ENCODE data around the gene ABCF2.

Gene ABCF2

DNA sequence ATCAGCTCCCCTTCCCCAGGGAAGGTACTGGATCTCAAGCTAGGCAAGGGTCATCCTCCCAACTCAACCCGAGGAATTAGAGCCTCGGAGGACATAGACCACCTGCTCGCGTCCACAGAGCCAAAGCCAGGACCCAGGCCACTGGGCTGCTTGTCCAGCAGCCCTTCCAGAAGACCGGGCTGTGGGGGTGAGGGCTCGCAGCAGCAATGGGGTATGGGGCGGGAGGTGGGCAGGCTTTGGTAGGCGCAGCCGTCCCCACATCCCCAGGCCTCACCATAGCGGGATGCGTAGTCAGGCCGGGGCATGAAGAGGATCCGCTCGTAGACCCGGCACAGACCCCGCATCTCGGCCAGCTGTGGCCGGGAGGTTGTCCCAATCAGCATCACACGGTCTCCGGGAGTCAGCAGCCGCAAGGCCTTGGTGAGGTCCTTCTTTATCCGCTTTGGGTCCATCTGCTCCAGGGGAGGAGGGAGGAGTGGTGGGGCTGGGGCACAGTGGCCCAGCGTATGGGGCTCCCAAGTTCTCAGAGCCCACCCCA lies 34.9 kb downstream of the ABCF2 start:
- DNase-seq, result no peak

- DNase-seq, result no peak
Measured at GRCh38 chr7:151191544-151191943, 35.5 kb downstream of the ABCF2 start.

DNA sequence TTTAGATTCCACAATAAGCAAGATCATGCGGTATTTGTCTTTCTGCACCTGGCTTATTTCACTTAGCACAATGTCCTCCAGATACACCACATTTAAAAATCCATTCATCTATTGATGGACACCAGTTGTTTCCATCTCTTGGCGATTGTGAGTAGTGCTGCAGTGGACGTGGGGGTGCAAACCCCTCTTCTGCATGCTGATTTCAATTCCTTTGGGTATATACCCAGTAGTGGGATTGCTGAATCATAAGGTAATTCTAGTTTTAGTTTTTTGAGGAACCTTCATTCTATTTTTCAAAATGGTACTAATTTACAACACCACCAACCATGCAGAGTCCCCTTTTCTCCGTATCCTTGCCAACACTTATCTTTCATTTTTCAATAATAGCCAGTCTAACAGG lies 38.0 kb downstream of the ABCF2 start:
- DNase-seq, result no peak

DNA sequence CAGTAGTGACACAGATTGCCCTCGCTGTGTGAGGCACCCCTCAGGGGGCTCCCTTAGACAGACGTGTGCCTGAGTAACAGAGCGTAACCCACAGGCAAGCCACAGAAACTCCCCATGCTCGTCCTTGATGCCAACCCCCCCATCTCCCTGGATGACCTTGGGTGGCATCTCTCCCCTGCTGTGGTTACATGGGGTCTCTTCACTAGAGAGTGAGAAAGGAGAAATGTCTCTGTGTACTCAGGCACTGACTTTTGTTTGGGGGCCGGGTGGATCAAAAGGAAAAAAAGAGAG lies 38.8 kb downstream of the ABCF2 start:
- no peak for DNase-seq

DNA sequence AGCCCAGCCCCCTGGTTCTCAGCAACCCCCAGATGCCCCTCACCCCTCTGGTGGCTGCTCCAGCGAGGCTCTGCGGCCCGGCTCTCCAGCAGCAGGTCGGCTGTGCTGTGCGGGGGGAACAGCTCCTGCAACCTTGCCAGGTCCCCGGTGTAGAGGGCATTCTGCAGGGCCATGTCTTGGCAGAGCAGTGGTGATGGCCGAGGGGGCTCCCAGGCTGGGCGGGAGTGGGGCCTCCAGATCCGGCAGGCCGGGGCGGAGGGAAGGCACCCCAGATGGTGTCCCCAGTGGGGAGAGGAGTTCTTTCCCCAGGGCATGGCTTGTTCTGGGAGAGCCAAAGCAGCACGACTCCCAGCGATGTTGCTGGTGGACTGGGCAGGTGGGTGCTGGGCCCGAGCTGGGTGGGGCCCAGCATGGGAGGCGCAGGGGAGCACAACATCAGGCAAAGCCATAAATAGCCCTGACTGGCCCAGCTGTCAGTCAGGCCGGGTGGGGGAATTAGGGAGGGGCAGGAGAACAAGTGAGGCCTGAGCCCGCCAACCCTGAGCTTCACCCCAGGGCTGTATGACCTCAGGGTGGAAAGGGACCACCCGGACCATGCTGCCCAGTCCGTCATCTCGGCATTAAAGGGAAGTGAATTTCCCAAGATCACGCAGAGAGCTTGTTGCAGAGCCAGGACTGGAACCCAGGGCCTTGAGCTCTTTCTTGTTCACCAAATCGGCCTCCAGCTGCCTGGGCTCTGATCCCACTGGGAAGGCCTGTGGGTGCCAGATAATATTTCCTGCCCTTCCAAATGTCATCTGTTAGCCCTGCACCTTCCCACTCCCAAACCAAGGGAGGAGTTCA lies 39.4 kb downstream of the ABCF2 start:
- no peak for DNase-seq

DNA sequence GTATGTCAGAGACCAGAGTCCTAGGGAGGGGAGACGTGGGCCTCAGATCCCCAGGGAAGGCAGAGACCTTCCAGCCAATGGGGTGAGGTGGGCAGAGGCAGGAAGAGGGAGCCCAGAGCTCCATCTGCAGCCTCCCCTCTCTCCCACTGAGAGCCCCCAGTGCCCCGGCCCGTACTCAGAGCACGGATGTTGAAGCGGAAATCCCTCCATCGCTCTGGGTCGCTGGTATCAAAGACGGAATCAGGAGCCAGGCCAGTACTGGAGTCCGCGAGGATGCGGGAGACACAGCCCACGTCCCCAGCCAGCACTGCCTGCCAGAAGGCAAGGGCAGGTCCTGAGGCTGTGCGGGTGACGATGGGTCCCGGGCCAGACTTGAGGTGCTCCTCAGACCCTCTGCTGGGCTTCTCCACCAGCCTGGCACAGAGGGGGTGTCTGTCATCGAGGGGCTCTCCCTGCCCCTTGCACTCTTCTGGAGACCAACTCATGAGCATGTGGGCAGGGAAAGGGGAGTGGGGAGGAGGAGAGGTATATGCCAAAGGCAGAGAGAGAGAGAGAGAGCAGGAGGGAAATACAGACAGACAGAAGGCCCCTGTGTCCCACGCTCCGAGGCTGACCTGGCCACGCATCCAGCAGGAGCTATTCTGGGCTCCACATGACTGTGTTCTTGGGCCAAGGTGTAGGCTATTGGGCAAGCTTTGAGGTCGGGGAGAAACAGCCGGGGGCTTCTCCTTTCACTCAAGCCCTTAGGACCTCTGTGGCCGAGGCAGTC lies 40.2 kb downstream of the ABCF2 start, which contains the start of gene ASB10:
Gene ASB10, minus strand, starts transcription at position 611 of the 769 bp plus-strand sequence. Its CDS starts 120 bp downstream, at position 491.
- DNase-seq, result no peak

DNA sequence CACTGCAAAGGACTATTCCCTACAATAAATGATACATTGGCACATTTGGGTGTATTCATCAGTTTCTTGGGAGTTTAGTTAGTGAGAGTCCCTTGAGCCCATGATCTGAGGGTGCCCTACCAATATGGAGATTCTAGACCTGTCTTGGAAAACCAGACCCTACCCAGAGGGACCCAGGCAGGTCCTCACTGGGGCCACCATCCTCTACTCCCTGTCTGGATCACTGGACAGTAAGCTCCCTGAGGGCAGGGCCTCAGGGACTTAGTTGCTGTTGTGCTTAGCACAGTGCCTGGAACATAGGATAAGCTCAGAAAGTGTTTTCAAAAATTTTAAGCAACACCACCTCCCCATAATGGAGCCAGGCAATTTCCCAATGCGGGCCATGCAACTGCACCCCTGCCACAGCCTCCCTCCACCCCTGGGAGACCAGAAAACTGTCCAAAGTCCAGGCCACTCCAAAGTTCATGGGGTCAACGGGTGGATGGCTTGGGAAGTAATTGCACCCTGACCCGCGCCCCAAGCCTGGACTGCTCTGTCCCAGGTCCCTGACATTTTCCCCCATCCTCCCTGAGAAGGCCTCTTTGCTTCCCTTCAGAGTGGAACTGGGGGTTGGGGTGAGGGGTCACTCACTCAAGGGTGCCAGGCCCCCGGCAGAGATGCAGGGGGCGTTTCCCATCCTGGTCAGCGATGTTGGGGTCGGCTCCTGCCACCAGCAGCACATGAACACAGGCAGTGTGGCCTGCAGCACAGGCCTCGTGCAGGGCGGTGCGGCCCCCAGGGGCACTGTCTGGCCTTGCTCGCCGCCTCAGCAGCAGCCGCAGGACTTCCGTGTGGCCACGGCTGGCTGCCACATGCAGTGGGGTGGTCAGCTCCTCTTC lies 41.0 kb downstream of the ABCF2 start:
- no peak for DNase-seq

GRCh38 chr7:151181011-151181431 lies 46.0 kb downstream of the ABCF2 start:
- DNase-seq, result no peak

- no peak for DNase-seq
Measured at GRCh38 chr7:151179946-151180345, 47.1 kb downstream of the ABCF2 start.

DNA sequence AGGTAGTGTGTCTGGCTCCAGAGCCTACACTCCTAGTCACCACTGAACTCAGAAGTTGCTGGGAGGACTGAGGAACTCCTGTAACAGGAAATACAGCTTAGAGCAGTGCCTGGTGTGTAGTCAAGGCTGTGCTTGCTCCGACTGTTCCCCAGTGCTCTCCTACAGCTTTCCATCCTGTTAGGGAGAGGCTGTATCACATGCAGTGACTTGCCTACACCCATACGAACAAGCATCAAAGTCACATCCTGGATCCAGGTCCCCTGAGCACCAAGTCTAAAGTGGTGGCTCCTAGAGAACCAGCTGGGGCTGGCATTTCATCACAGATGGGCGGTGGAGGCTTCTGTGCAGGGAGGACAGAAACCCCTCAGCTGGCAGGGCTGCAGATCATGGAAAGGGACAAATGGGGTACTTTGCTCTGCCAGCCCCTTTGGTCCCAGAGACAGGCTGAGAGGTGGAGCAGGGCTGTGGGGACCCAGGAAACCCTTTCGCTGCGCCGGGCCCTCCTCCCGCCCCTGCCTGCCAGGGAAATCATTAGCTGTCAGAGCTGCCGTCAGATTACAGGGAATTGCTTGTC lies 47.6 kb downstream of the ABCF2 start:
- no peak for DNase-seq

- DNase-seq, result no peak
Measured at GRCh38 chr7:151178831-151179230, 48.2 kb downstream of the ABCF2 start.

- DNase-seq, result no peak
Measured at GRCh38 chr7:151178236-151178635, 48.8 kb downstream of the ABCF2 start.

DNA sequence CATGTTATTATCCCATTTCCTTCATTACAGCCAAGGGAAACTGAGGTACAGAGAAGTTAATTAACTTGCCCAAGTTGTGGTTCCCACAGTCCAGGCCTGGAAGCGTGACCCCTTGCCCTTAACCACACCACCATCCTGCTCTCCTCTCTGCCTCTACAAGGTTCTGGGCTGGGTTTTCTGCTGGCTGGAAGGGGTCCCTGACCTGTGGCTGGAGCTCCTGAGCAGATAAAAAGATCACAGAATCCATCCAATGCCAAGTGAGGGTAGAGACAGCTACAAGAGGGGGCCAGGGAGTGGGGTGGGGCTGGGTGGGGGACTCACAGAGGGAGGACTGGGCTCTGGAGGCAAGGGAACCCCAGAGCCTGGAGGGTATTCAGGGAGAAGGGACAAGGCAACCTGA lies 49.7 kb downstream of the ABCF2 start:
- DNase-seq, result no peak

GRCh38 chr7:151176401-151176800 lies 50.6 kb downstream of the ABCF2 start:
- DNase-seq, result no peak

- DNase-seq, result no peak
Measured at GRCh38 chr7:151175793-151176311, 51.2 kb downstream of the ABCF2 start.

DNA sequence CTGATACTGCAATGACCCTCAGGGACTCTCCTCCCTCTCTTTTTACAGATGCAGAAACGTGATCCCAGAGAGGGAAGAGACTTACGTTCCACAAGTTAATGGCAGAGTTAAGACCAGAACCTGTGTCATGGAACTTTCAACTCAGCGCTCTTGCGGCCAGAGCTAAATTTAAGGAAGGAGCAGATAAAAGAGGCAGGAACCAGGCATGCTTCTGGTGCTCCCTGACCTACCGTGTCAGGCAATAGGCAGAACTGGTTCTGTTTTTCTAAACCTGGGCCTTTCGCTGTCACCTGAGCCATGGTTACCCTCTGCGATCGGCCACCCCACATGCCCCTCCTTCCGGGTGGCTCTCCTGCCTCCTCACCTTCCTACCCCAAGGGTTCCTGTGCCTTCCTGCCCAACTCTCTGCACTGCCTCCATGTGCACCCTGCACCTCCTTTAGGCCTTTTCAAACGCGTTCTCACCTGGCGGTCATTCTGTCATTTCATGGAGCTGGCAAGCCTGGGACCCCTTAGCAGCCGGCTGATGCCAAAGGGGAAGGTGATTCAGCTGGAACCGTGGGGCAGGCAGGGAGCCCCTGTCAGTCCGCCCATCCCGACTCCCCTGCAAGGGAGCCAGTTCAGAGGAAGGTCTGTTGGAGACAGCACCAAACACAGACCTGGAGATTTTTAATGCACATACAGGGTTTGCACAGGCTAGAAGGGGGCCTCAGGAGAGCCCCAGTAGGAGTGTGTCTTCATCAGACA lies 51.8 kb downstream of the ABCF2 start:
- no peak for DNase-seq

GRCh38 chr7:151174246-151175046 lies 52.6 kb downstream of the ABCF2 start:
- peak; percentile 12 for DNase-seq

DNA sequence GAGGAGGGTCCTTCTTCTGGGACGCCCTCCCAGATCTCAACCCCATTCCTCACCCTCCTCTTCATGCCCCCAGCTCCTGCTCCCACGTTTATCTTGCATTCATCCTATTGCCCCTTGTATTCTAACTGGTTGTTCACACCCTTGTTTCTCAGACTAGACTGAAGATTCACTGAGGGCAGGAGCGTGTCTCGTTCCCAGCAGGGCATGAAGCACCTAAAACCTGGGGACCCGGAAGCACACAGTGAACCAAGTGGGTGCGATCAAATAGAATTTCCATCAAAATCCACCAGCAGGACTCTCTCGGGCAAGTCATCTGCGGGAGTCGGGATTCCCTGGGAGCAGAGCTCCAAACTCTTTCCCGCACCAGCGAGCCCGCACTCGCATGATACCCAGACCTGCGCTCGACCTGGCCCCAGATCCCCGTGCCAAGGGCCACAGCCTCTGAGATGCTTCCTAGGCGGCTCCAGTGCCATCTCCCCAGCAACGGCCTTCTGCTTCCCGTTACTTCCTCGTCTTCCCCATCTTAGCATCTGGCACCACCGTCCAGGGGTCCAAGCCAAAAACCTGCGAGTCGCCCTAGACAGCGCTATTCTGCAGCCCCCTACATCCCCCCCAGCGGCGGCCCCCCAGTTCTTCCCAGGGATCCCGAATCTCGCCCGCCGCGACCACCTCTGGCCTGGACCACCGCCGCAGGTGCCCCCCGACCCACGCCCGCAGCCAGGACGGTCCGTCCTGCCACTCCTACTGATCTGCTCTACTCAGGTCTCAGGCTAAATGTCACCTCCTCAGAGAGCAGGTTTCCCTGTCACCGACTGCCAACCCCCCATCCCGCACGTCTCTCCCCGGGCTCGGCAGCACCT lies 53.4 kb downstream of the ABCF2 start:
- DNase-seq, result no peak

DNA sequence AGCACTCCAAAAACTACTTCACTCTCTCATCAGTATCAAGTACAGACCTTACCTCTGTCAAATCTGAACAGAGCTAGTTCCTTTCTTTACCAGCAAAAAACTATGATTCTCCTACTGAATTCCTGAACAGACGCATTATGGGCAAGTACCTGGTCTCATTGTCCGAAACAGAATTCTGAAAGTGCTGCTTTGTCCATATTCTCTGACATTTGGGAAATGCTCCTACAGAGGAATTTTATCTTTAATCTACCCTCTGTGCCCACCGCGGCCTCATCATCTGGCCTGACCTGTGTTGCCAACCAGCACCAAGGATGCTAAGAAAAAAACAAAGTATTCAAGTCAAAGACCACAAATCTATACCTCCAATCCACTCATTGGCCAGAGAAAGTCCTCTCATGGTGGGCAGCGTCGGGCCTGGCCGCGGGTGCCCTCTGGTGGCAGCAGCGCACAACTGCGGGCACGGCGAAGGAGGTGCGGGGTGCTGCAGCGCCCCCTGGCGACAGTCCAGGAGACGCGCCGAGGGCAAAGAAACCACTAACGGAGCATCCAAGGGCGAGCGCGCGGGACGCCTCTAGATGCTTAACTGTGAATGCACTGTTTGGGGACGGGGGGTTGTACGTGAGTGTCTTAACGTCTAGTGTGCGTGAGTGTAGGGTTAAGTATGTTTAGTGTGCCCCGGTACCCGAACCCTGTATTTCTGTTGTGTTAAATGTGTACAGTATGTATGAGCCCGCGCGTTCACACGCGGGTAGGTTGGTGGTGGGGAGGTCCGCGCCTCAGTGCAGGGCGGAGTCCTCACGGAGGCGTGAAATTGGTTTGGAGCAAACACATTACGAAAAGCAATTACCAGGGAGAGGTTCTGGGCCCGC lies 54.5 kb downstream of the ABCF2 start:
- DNase-seq, result peak; percentile 76

Data from central memory CD4-positive, alpha-beta T cell (primary cell).